H1 (cell line): Measurements from ENCODE around the gene VASN. TPM values are rescaled to one million over a fixed set of nuclear protein-coding genes. Genes with fewer than 3 reads are reported as not detected.
A peak's percentile ranks its signal among the peaks of the same experiment; 100 is the strongest.

Source experiments
- CTCF ChIA-PET: fragments of 300-600 bp; sonication (Branson Sonifier 250); formaldehyde crosslinking; loops from one replicate; lab custom pipeline; 2021; ENCODE audit not compliant: partially characterized antibody; lab: Charles Lee
- POLR2A ChIA-PET: fragments of 300-600 bp; sonication (Branson Sonifier 250); formaldehyde crosslinking; loops from one replicate; lab custom pipeline; 2021; ENCODE audit warnings: inconsistent platforms; ENCODE audit not compliant: partially characterized antibody; lab: Charles Lee
- DNase-seq, 2 experiments: peaks; one replicate each; pipeline versions ENCODE4 v3.0.0 to v3.0.0-alpha.2; 2010 to 2022; ENCODE audit warnings: low spot score in 2 of 2, low read depth in 1 of 2, mixed read lengths in 1 of 2
- FAIRE-seq: peaks from 2 replicates; lab custom pipeline; 2011; peaks lifted over from hg19 to GRCh38; lab: Jason Lieb, UNC
- H2AFZ ChIP-seq: 2 replicates; pipeline ENCODE4 v1.8.1; 2012; ENCODE audit warnings: low read length, inconsistent platforms
- H2AK5ac ChIP-seq: 2 replicates; pipeline ENCODE4 v1.6.1; 2013; ENCODE audit warnings: low read depth, low read length
- H2BK120ac ChIP-seq: replicated peaks from 2 replicates; pipeline ENCODE3; 2013; ENCODE audit warnings: low read depth, low read length, inconsistent platforms
- H2BK12ac ChIP-seq: 2 replicates; pipeline ENCODE4 v1.6.1; 2013; ENCODE audit warnings: low read depth, low read length
- H2BK15ac ChIP-seq: 2 replicates; pipeline ENCODE4 v1.6.1; 2013; ENCODE audit warnings: low read length
- H2BK20ac ChIP-seq: 2 replicates; pipeline ENCODE4 v1.6.1; 2013; ENCODE audit warnings: low read length
- H2BK5ac ChIP-seq: 2 replicates; pipeline ENCODE4 v1.6.1; 2013; ENCODE audit warnings: low read depth, low read length
- H3K14ac ChIP-seq: 2 replicates; pipeline ENCODE4 v1.6.1; 2013; ENCODE audit warnings: inconsistent platforms; ENCODE audit not compliant: insufficient read length
- H3K18ac ChIP-seq: 2 replicates; pipeline ENCODE4 v1.6.1; 2013; ENCODE audit warnings: low read length; ENCODE audit errors: extremely low read depth
- H3K23ac ChIP-seq: 2 replicates; pipeline ENCODE4 v1.6.1; 2013; ENCODE audit warnings: inconsistent platforms; ENCODE audit not compliant: insufficient read length
- H3K23me2 ChIP-seq: 2 replicates; pipeline ENCODE4 v1.6.1; 2013; ENCODE audit warnings: low read depth, low read length
- H3K27ac ChIP-seq: 2 replicates; pipeline ENCODE4 v1.6.1; 2011; ENCODE audit warnings: low read depth, low read length, inconsistent platforms
- H3K27me3 ChIP-seq, 4 experiments: replicated peaks in 1 of 4; 1 replicate in 1 of 4; 2 replicates in 3 of 4; pipeline versions ENCODE4 v1.6.1 to v1.8.1; 2011 to 2013; ENCODE audit warnings: low read length in 3 of 4, mild to moderate bottlenecking in 3 of 4, inconsistent platforms in 2 of 4, mixed read lengths in 2 of 4, moderate library complexity in 1 of 4; ENCODE audit not compliant: control insufficient read depth in 3 of 4, insufficient read depth in 3 of 4; ENCODE audit errors: extremely low read depth in 1 of 4
- H3K36me3 ChIP-seq, 4 experiments: 2 replicates each; pipeline versions ENCODE4 v1.6.1 to v1.8.1; 2011 to 2013; ENCODE audit warnings: mild to moderate bottlenecking in 4 of 4, low read length in 3 of 4, moderate library complexity in 2 of 4, control low read depth in 1 of 4, inconsistent platforms in 1 of 4; ENCODE audit not compliant: insufficient read depth in 4 of 4, control insufficient read depth in 2 of 4
- H3K4ac ChIP-seq: replicated peaks from 2 replicates; pipeline ENCODE3; 2013; ENCODE audit warnings: low read length, low read depth, mixed read lengths, inconsistent platforms; ENCODE audit not compliant: insufficient read length
- H3K4me1 ChIP-seq, 4 experiments: replicated peaks in 1 of 4; 1 replicate in 1 of 4; 2 replicates in 3 of 4; pipeline versions ENCODE4 v1.6.1 to v1.8.1; 2011 to 2013; ENCODE audit warnings: low read length in 3 of 4, inconsistent platforms in 2 of 4, mixed read lengths in 1 of 4; ENCODE audit not compliant: insufficient read depth in 4 of 4, control insufficient read depth in 3 of 4
- H3K4me2 ChIP-seq, 2 experiments: 2 replicates each; pipeline versions ENCODE4 v1.6.1 to v1.8.1; 2011 to 2013; ENCODE audit warnings: low read depth in 2 of 2, low read length in 2 of 2, control low read depth in 1 of 2, inconsistent platforms in 1 of 2, mild to moderate bottlenecking in 1 of 2; ENCODE audit not compliant: insufficient read depth in 1 of 2
- H3K4me3 ChIP-seq, 4 experiments: fragments of 200-600, 300-600 bp in 1 of 4; sonication (generic), shearing (Covaris generic), sonication (Bioruptor Twin) in 1 of 4; 2 replicates each; pipeline versions ENCODE4 v1.5.1 to v1.8.1; 2011 to 2016; ENCODE audit warnings: low read length in 4 of 4, low read depth in 3 of 4, control low read depth in 2 of 4, inconsistent platforms in 2 of 4, mild to moderate bottlenecking in 2 of 4, mixed read lengths in 1 of 4, moderate library complexity in 1 of 4; ENCODE audit not compliant: insufficient read depth in 2 of 4; ENCODE audit errors: extremely low read depth in 1 of 4
- H3K56ac ChIP-seq: replicated peaks from 2 replicates; pipeline ENCODE3; 2013; ENCODE audit warnings: low read depth, mild to moderate bottlenecking, mixed read lengths, low read length, inconsistent platforms; ENCODE audit not compliant: insufficient read length
- H3K79me1 ChIP-seq: 2 replicates; pipeline ENCODE4 v1.6.1; 2013; ENCODE audit warnings: low read depth, low read length, control low read depth
- H3K79me2 ChIP-seq, 2 experiments: 2 replicates each; pipeline versions ENCODE4 v1.6.1 to v1.8.1; 2012 to 2013; ENCODE audit warnings: low read length in 2 of 2, mild to moderate bottlenecking in 2 of 2, inconsistent platforms in 1 of 2; ENCODE audit not compliant: insufficient read depth in 2 of 2, control insufficient read depth in 1 of 2
- H3K9ac ChIP-seq, 4 experiments: replicated peaks in 1 of 4; 1 replicate in 1 of 4; 2 replicates in 3 of 4; pipeline versions ENCODE4 v1.6.1 to v1.8.1; 2011 to 2013; ENCODE audit warnings: low read depth in 3 of 4, low read length in 3 of 4, control low read depth in 2 of 4, mild to moderate bottlenecking in 2 of 4, moderate library complexity in 2 of 4, inconsistent platforms in 1 of 4; ENCODE audit errors: extremely low read depth in 1 of 4
- H3K9me3 ChIP-seq, 2 experiments: 2 replicates each; pipeline versions ENCODE4 v1.6.1 to v1.8.1; 2012 to 2013; ENCODE audit warnings: mild to moderate bottlenecking in 2 of 2, moderate library complexity in 2 of 2, control low read depth in 1 of 2, inconsistent platforms in 1 of 2, low read depth in 1 of 2, low read length in 1 of 2, mixed read lengths in 1 of 2; ENCODE audit not compliant: insufficient read depth in 2 of 2
- H4K20me1 ChIP-seq, 2 experiments: replicated peaks in 1 of 2; 2 replicates each; pipeline versions ENCODE3 to v1.8.1; 2011 to 2013; ENCODE audit warnings: inconsistent platforms in 2 of 2, low read length in 2 of 2, mild to moderate bottlenecking in 1 of 2; ENCODE audit not compliant: insufficient read depth in 2 of 2, control insufficient read depth in 1 of 2
- H4K5ac ChIP-seq: 2 replicates; pipeline ENCODE4 v1.6.1; 2013; ENCODE audit warnings: low read length, low read depth, mixed read lengths, inconsistent platforms; ENCODE audit not compliant: insufficient read length
- H4K8ac ChIP-seq: 2 replicates; pipeline ENCODE4 v1.8.0; 2013; ENCODE audit warnings: mild to moderate bottlenecking, moderate library complexity, low read length, inconsistent platforms; ENCODE audit not compliant: insufficient read depth; ENCODE audit errors: extremely low read depth
- H4K91ac ChIP-seq: replicated peaks from 2 replicates; pipeline ENCODE3; 2013; ENCODE audit warnings: low read length, mixed read lengths, inconsistent platforms; ENCODE audit not compliant: insufficient read length
- BCL11A ChIP-seq, 2 experiments: IDR thresholded peaks; one replicate each; pipeline ENCODE4 v1.6.1; 2011; ENCODE audit warnings: low read depth in 2 of 2, low read length in 2 of 2, mild to moderate bottlenecking in 2 of 2
- KDM4A ChIP-seq: IDR thresholded peaks from one replicate; pipeline ENCODE4 v1.7.1; 2012; ENCODE audit warnings: low read depth, mild to moderate bottlenecking, moderate library complexity, low read length, inconsistent platforms; ENCODE audit not compliant: severe bottlenecking
- RFX5 ChIP-seq: IDR thresholded peaks from 2 replicates; pipeline ENCODE4 v1.6.1; 2011; ENCODE audit warnings: low read depth, low read length, improper control_type of control experiment, borderline replicate concordance
- SIN3A ChIP-seq, 2 experiments: IDR thresholded peaks in 1 of 2; conservative IDR thresholded peaks in 1 of 2; 2 replicates each; pipeline ENCODE4 v1.6.1; 2011 to 2012; ENCODE audit warnings: low read length in 2 of 2, improper control_type of control experiment in 1 of 2, low read depth in 1 of 2, mild to moderate bottlenecking in 1 of 2
- SP4 ChIP-seq: IDR thresholded peaks from 2 replicates; pipeline ENCODE4 v1.6.1; 2012; ENCODE audit warnings: low read length, inconsistent platforms
- TEAD4 ChIP-seq: IDR thresholded peaks from 2 replicates; pipeline ENCODE4 v1.6.1; 2012; ENCODE audit warnings: low read depth, low read length, inconsistent platforms, mixed read lengths
- WGBS, 2 experiments: shearing (Covaris generic) in 1 of 2; methylation state at CpG; one replicate each; pipeline versions ENCODE4 v1.1.6 to v1.1.7; 2013 to 2015; ENCODE audit warnings: low lambda C conversion rate in 2 of 2, mixed read lengths in 2 of 2, inconsistent platforms in 1 of 2, low coverage in 1 of 2, missing lambda C conversion rate in 1 of 2; ENCODE audit not compliant: insufficient replicate concordance in 2 of 2, insufficient coverage in 1 of 2, insufficient read length in 1 of 2; ENCODE audit errors: extremely low coverage in 1 of 2, missing lambda C conversion rate in 1 of 2; 5-methylcytosine and 5-hydroxymethylcytosine counted together
- polyA plus RNA-seq, 7 experiments: library from polyadenylated mRNA; depleted of rRNA in 3 of 7; stranded (reverse) in 5 of 7; unstranded in 2 of 7; fragments of >200 nt in 5 of 7; fragments of 200-250 nt in 2 of 7; gene quantifications; 1 replicate in 5 of 7; 2 replicates in 1 of 7; 4 replicates in 1 of 7; pipeline versions ENCODE4 v1.2.1 to v1.2.3, GENCODE V29; 2011 to 2013; ENCODE audit warnings: missing spikeins in 2 of 7, mixed read lengths in 2 of 7
- total RNA-seq: library from RNA; stranded (reverse); fragmentation: NEBNext Ultra II Directional; extraction: Animal tissue kit (Norgen Biotek cat#: 25700); gene quantifications from 2 replicates; pipeline ENCODE4 v1.2.1, GENCODE V29; 2021

Gene VASN
- total and polyA plus RNA-seq, 2 of the 8 experiments (the other 6 are each of a cell fraction or from before 2014, with no cell fraction given) = 9.6 to 11.3 TPM

DNA sequence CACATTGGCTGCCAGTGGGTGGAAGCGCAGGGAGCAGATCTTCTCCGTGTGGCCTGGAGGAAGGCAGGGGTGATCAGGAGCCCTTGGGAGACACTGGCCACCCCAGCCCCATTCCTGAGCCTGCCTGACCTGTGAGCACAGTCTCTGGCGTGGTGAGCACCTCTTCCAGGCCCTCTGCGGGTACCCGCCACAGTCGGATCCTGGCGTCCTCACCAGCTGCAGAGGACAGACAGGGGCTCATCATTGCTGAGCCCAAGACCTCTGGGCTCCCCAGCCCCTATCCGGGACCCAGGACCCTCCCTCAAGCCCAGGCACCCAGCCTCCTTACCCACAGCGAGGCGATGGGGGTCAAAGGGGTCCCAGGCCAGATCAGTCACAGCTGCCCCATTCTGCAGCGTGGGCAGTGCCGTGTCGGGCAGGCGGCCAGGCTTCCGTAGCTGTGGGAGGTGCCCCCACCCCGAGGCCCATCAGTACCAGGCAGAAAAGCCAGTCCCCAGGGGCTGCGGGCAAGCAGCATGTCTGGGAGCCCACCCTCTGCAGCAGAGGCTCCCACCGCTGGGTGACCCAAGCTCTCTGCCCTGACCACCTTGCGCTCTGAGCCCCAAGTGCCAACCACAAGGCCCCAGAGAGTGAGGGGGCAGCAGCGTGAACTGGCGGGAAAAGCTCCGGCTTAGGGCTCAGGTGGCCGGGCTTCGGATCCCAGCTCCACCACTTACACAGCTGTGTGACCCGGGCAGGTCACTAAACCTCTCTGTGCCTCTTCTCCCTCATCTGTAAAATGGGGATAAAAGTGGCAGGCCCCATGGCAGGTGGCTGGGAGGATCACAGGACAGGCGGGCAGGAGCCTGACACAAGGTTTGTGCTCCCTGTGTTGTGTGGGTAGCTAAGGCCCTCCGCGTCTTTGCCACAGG lies 10.4 kb upstream of the VASN start:
- peaks cover 2% of the 10 kb centered on the region; the same call in 1 of the 2 replicates for H3K23me2 ChIP-seq
- H3K56ac ChIP-seq = no peak overlapping the region
- peaks cover 0 to 3% of the 10 kb centered on the region in 2 experiments for H4K20me1 ChIP-seq
- DNase-seq (no peak), FAIRE-seq (no peak)
- H2BK12ac ChIP-seq = no peak overlapping the region
- H3K9ac ChIP-seq = no peak overlapping the region
- no peak overlapping the region for H3K4me2 ChIP-seq
- no peak overlapping the region for H2AFZ ChIP-seq
- no peak overlapping the region for H3K27ac ChIP-seq
- H3K4me3 ChIP-seq = no peak overlapping the region
- H3K23ac ChIP-seq = no peak overlapping the region
- WGBS, 2 experiments = 93% methylated on average over 27 of the region's 28 CpGs; no CpG with 5 or more reads in 1 of the 2 experiments
- H3K4me1 ChIP-seq = peaks cover 0 to 3% (median 1%) of the 10 kb centered on the region in 4 experiments; a peak in 3 of 7 replicates
- H3K4ac ChIP-seq = no peak overlapping the region
- no peaks in the 10 kb centered on the region for H3K36me3 ChIP-seq
- no peak overlapping the region for H2BK20ac ChIP-seq
- no peak overlapping the region for H3K14ac ChIP-seq
- ChIA-PET POLR2A (interaction anchor here (0.6 to 2.3 kb wide), 8 partner anchors 8 to 62 kb away, joined by 3 to 14 read pairs (median 4); no protein-coding TSS in a partner anchor), CTCF (interaction anchor here (0.8 to 14.0 kb wide), 11 partner anchors 9 to 100 kb away, joined by 3 to 425 read pairs (median 7); no protein-coding TSS in a partner anchor)
- H4K91ac ChIP-seq = no peak overlapping the region
- no peaks in the 10 kb centered on the region for H3K27me3 ChIP-seq
- peak overlapping the region; percentile 25; the same call in 1 of the 2 replicates for H4K8ac ChIP-seq
- H2BK120ac ChIP-seq = no peak overlapping the region
- no peaks in the 10 kb centered on the region for H3K9me3 ChIP-seq
- H2BK15ac ChIP-seq = 0 out of 2 replicates have a peak overlapping the region, but pooled peaks have one; percentile 83
- no peaks in the 10 kb centered on the region for H3K79me2 ChIP-seq
- H3K79me1 ChIP-seq = no peaks in the 10 kb centered on the region
- TF ChIP-seq BCL11A (IDR thresholded peaks at IDR 0.05; ENCODE audit: low read depth in 2 of 2, low read length in 2 of 2) (no peak), SP4 (no peak), RFX5 (no peak), SIN3A (conservative IDR thresholded peaks at IDR 0.05 in 1 of 2, IDR thresholded peaks at IDR 0.05 in 1 of 2; ENCODE audit: low read depth in 1 of 2, low read length in 2 of 2) (no peak), KDM4A (no peak), TEAD4 (no peak)
- H2AK5ac ChIP-seq = no peak overlapping the region
- H2BK5ac ChIP-seq = no peak overlapping the region
- no peak overlapping the region for H3K18ac ChIP-seq
- no peak overlapping the region for H4K5ac ChIP-seq
